Stomach (tissue), 9 donors: ENCODE data around the gene C12orf60. TPM values are rescaled to one million over a fixed set of nuclear protein-coding genes. Genes with fewer than 3 reads are reported as not detected.

Experiments
- DNase-seq, 2 donors: peaks; one replicate each; pipeline versions ENCODE4 v3.0.0 to v3.0.0-alpha.2; 2013 to 2019
- H3K27ac ChIP-seq, 5 donors: fragments of 200-600 bp in 4 of 5; sonication (generic) in 4 of 5; one replicate each; pipeline ENCODE4 v1.5.1; 2013 to 2019; ENCODE audit warnings: mild to moderate bottlenecking in 1 of 5, moderate library complexity in 1 of 5
- H3K27me3 ChIP-seq, 3 donors: fragments of 200-600 bp; sonication (generic); one replicate each; pipeline ENCODE4 v1.5.1; 2017 to 2019; ENCODE audit warnings: mixed run types in 1 of 3
- H3K36me3 ChIP-seq, 4 donors: fragments of 200-600 bp; sonication (generic); 1 replicate in 3 of 4; 2 replicates in 1 of 4; pipeline ENCODE4 v1.5.1; 2016 to 2019
- H3K4me1 ChIP-seq, 4 donors: fragments of 200-600 bp; sonication (generic); one replicate each; pipeline ENCODE4 v1.5.1; 2016 to 2019
- H3K4me3 ChIP-seq, 4 donors: fragments of 200-600 bp; sonication (generic) in 3 of 4; one replicate each; pipeline ENCODE4 v1.5.1; 2016 to 2019; ENCODE audit warnings: mild to moderate bottlenecking in 1 of 4
- H3K9me3 ChIP-seq, 4 donors: fragments of 200-600 bp; sonication (generic); one replicate each; pipeline ENCODE4 v1.5.1; 2016 to 2019
- EP300 ChIP-seq: sonication (generic); formaldehyde crosslinking; IDR thresholded peaks from one replicate; pipeline ENCODE4 v1.6.1; 2017; ENCODE audit warnings: antibody characterized with exemption
- POLR2A ChIP-seq, 4 donors: fragments of 450-650 bp; IDR thresholded peaks; one replicate each; pipeline ENCODE4 v1.6.1; 2016; ENCODE audit warnings: antibody characterized with exemption in 4 of 4, control low read depth in 2 of 4, mild to moderate bottlenecking in 1 of 4, moderate library complexity in 1 of 4
- POLR2AphosphoS5 ChIP-seq, 3 donors: sonication (generic); formaldehyde crosslinking; IDR thresholded peaks; one replicate each; pipeline ENCODE4 v1.6.1; 2016; ENCODE audit warnings: antibody characterized with exemption in 3 of 3
- WGBS, 5 donors: extraction: QIAGEN DNeasy Blood & Tissue Kit in 3 of 5; methylation state at CpG; one replicate each; pipeline versions ENCODE4 v1.1.5 to v1.1.7; 2013 to 2018; 5-methylcytosine and 5-hydroxymethylcytosine counted together
- intact Hi-C: fragments of 100-400 bp; cut with DNase I; formaldehyde crosslinking; loops from one replicate; pipeline ENCODE4 v1.15.1; 2023; ENCODE audit warnings: low total_unique reads
- polyA plus RNA-seq, 3 donors: library from polyadenylated mRNA; stranded (reverse); fragments of 200-250 nt; gene quantifications; one replicate each; pipeline ENCODE4 v1.2.3, GENCODE V29; 2013
- total RNA-seq, 5 donors: library from RNA; depleted of rRNA; stranded (reverse); fragments of >200 nt; gene quantifications; one replicate each; pipeline versions ENCODE4 v1.1.0 to v1.2.3, GENCODE V29; 2014 to 2016
- TF ChIP-seq, protein P1 (sequence below), 7 experiments: fragments of 450-650 bp in 4 of 7; fragments of 200-600 bp in 3 of 7; sonication (generic) in 3 of 7; IDR thresholded peaks; one replicate each; pipeline ENCODE4 v1.5.1; 2016 to 2019; ENCODE audit warnings: antibody characterized with exemption in 7 of 7, control low read depth in 2 of 7, mild to moderate bottlenecking in 1 of 7
- donor health status: healthy with polysubstance abuse.
- donor health status: Bipolar disorder and iron deficiency.
- donor health status: healthy.

Gene C12orf60
- total and polyA plus RNA-seq, 8 donors = 1.0 to 3.1 (median 1.4) TPM; not detected in 2

DNA sequence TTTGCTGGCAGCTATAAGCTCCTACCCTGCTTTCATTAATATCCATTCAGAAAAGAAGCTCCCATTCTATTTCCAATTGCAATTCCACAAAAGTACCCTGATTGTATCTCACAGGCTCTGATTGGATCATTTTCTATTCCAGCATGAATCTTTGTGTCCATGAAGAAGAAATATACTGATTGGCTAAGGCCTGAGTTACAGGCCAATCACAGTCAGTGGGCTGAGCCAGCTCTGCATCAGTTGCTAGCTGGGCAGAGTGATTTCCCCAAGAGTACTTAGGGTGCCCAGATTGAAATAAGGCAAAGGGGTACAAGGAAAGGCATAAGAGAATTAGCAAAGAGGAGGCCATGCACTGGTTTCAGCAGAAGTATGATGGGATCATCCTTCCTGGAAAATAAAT is 25.4 kb downstream of the C12orf60 start:
- Histone ChIP-seq H3K27ac (no peak overlapping the region), H3K9me3 (no peaks in the 10 kb centered on the region), H3K4me1 (no peaks in the 10 kb centered on the region), H3K27me3 (no peaks in the 10 kb centered on the region), H3K4me3 (no peak overlapping the region), H3K36me3 (no peaks in the 10 kb centered on the region)
- intact Hi-C loops = no loop called here
- TF ChIP-seq POLR2A (IDR thresholded peaks at IDR 0.05) (no peak), EP300 (no peak), POLR2AphosphoS5 (IDR thresholded peaks at IDR 0.05) (no peak)
- TF ChIP-seq, protein P1, sequence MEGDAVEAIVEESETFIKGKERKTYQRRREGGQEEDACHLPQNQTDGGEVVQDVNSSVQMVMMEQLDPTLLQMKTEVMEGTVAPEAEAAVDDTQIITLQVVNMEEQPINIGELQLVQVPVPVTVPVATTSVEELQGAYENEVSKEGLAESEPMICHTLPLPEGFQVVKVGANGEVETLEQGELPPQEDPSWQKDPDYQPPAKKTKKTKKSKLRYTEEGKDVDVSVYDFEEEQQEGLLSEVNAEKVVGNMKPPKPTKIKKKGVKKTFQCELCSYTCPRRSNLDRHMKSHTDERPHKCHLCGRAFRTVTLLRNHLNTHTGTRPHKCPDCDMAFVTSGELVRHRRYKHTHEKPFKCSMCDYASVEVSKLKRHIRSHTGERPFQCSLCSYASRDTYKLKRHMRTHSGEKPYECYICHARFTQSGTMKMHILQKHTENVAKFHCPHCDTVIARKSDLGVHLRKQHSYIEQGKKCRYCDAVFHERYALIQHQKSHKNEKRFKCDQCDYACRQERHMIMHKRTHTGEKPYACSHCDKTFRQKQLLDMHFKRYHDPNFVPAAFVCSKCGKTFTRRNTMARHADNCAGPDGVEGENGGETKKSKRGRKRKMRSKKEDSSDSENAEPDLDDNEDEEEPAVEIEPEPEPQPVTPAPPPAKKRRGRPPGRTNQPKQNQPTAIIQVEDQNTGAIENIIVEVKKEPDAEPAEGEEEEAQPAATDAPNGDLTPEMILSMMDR (IDR thresholded peaks at IDR 0.05) = no peak
- no peak for DNase-seq

- 74 to 80% (median 77%) methylated on average over 3 of the region's 3 CpGs for WGBS, 5 donors
- no peak for DNase-seq
- no peaks in the 10 kb centered on the region for H3K36me3 ChIP-seq
These were observed 29.9 kb downstream of the C12orf60 start for GRCh38 chr12:14833336-14833735.

GRCh38 chr12:14833952-14834351 is 30.5 kb downstream of the C12orf60 start:
- WGBS, 5 donors = 21 to 46% (median 37%) methylated on average over 1 of the region's 1 CpG
- Histone ChIP-seq H3K36me3 (no peaks in the 10 kb centered on the region), H3K4me1 (no peaks in the 10 kb centered on the region), H3K4me3 (no peak overlapping the region), H3K27me3 (no peaks in the 10 kb centered on the region), H3K27ac (no peak overlapping the region), H3K9me3 (no peaks in the 10 kb centered on the region)
- intact Hi-C loops = no loop called here
- TF ChIP-seq EP300 (no peak), POLR2AphosphoS5 (IDR thresholded peaks at IDR 0.05) (no peak), POLR2A (IDR thresholded peaks at IDR 0.05) (no peak)
- TF ChIP-seq, protein P1 (IDR thresholded peaks at IDR 0.05) = no peak
- DNase-seq = no peak

More at GRCh38 chr12:14833336-14833735, 29.9 kb downstream of the C12orf60 start:
- H3K27me3 ChIP-seq = no peaks in the 10 kb centered on the region
- no peaks in the 10 kb centered on the region for H3K9me3 ChIP-seq
- no peak overlapping the region for H3K27ac ChIP-seq
- no peaks in the 10 kb centered on the region for H3K4me1 ChIP-seq
- intact Hi-C loops = no loop called here
- TF ChIP-seq, protein P1 (IDR thresholded peaks at IDR 0.05) = no peak
- TF ChIP-seq EP300 (no peak), POLR2AphosphoS5 (IDR thresholded peaks at IDR 0.05) (no peak)
- H3K4me3 ChIP-seq = no peak overlapping the region

DNA sequence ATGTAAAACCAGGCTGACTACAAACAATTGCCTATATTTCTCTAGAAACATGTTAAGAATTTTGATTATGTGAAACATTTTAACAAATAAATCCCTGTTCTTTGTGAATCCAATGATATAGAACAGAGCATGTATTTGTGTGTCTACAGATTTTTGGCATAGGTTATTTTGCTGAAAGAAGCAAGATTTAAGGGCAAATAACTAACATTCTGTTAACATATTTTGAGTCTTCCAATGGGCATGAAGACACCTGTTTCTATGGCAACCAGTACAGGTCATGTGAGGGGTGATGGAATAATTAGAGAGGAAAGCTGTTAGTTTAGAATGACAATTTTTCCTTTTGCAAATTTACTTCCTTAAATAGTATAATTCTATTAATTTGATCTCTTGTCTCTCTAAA is 31.0 kb downstream of the C12orf60 start:
- DNase-seq = no peak
- H3K36me3 ChIP-seq = no peaks in the 10 kb centered on the region
- H3K4me3 ChIP-seq = no peak overlapping the region
- TF ChIP-seq EP300 (no peak), POLR2A (IDR thresholded peaks at IDR 0.05) (no peak), POLR2AphosphoS5 (IDR thresholded peaks at IDR 0.05) (no peak)
- TF ChIP-seq, protein P1 (IDR thresholded peaks at IDR 0.05) = no peak
- no peak overlapping the region for H3K27ac ChIP-seq
- intact Hi-C loops = no loop called here
- H3K4me1 ChIP-seq = no peaks in the 10 kb centered on the region
- H3K27me3 ChIP-seq = no peaks in the 10 kb centered on the region
- no peaks in the 10 kb centered on the region for H3K9me3 ChIP-seq
